Measurements from ENCODE around the gene AGER.
"Not testable (repeated sequence)": the region's sequence is repeated elsewhere in the genome, so short reads cannot be mapped to it uniquely, and the experiment has no call there.

The AGER gene

DNA sequence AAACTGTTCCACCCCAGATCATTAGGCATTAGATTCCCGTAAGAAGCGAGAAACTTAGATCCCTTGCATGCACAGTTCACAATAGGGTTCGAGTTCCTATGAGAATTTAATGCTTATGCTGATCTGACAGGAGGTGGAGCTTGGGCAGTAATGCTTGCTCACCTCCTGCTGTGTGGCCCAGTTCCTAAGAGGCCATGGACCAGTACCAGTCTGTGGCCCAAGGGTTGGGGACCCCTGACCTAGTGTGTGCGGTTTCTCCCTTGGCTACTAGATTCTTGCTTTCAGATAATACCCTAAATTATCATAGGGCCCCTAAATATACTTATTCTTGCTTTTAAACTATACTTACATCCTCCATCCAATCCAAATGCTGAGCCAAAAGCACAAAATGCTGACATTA is 10.3 kb upstream of the AGER start:
- DNase-seq (ENCODE audit: low read depth), result no peak
- TF ChIP-seq, protein P1, sequence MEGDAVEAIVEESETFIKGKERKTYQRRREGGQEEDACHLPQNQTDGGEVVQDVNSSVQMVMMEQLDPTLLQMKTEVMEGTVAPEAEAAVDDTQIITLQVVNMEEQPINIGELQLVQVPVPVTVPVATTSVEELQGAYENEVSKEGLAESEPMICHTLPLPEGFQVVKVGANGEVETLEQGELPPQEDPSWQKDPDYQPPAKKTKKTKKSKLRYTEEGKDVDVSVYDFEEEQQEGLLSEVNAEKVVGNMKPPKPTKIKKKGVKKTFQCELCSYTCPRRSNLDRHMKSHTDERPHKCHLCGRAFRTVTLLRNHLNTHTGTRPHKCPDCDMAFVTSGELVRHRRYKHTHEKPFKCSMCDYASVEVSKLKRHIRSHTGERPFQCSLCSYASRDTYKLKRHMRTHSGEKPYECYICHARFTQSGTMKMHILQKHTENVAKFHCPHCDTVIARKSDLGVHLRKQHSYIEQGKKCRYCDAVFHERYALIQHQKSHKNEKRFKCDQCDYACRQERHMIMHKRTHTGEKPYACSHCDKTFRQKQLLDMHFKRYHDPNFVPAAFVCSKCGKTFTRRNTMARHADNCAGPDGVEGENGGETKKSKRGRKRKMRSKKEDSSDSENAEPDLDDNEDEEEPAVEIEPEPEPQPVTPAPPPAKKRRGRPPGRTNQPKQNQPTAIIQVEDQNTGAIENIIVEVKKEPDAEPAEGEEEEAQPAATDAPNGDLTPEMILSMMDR (conservative IDR thresholded peaks at IDR 0.05; ENCODE audit: low read depth, low read length), result no peak
- no peak overlapping the region for H3K4me3 ChIP-seq (ENCODE audit: low read length)

DNA sequence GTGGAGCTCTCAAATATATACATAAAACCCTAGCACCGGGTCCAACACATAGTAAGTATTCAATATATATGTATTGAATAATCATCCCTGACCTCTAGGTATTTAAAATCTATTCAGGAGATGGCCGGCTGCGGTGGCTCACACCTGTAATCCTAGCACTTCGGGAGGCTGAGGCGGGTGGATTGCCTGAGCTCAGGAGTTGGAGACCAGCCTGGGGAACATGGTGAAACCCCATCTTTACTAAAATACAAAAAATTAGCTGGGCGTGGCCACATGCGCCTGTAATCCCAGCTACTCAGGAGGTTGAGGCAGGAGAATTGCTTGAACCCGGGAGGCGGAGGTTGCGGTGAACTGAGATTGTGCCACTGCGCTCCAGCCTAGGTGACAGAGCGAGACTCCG is 9.0 kb upstream of the AGER start:
- not testable (repeated sequence) for H3K4me3 ChIP-seq (ENCODE audit: low read length); DNase-seq (ENCODE audit: low read depth)

DNA sequence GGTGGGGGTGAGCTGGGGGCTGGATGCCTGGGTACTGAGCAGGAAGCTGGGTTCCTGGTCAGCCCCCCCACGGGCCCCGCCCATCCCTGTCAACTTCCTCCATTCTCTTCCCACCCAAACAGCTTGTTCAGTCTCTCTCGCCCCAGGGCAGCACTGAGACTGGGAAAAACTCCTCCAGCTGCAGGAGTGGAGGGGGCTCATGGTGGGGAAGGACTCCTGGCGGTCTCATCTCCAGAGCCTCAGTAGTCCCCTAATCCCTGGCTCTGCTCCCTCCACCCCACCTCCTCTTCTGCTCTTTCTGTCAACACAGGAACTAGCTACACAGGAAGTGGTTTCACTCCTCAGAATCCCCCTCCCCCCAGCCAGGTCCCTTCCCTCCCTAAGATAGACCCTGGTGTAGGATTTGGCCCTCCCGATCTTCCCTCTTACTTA is 8.6 kb upstream of the AGER start, which contains the start of gene GPSM3:
GPSM3 (minus strand) TSS at position 36 of the 432 bp plus-strand sequence. CDS start 130 bp downstream, outside the sequence.
- TF ChIP-seq, protein P1 (conservative IDR thresholded peaks at IDR 0.05; ENCODE audit: low read depth, low read length), result no peak
- H3K4me3 ChIP-seq (ENCODE audit: low read length), result no peak within 1 kb of the TSS
- no peak for DNase-seq (ENCODE audit: low read depth)

DNA sequence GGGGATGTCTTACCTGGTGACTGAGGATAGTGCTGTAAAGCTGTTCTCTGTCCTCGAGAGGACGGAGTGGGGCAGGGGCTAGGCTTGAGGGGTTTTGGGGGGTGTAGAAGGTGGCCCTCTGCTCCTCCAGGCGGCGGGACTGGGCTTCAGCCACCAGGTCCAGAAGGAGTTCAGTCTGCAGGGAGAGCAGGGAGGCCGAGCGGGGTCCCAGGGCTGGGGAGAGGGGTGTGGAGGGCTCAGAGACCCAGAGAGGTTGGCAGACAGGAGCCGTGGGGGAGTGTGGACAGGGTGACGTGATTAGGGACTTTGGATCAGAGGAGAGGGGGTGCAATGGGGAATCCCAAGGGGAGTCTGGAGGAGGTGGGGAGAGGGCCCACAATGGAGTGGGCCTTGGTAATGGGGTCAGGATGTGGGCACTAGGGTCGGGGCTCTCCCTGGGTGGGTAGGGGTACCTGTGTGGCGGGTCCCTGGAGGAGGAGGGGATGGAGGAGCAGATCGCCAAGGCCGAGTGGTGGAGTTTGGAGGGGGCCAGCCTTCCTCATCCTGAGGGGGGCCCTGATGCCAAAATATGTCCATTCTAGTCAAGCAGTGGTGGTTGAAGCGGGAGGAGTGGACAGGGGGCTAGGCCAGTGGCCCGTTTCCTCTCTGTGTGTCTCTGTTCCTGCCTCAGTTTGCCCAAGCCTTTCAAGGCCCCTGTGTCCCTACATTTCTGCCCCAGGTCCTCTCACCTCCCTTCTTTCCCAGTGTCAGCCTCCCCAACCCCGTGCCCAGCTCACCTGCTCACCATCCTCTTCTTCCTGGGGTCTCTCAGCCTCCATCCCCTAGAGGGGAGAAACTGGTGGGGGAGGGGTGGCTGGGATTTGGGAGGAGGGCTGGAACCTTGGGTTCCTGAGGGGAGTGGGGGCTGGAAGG is 7.9 kb upstream of the AGER start:
- no peak for DNase-seq (ENCODE audit: low read depth)
- TF ChIP-seq, protein P1 (conservative IDR thresholded peaks at IDR 0.05; ENCODE audit: low read depth, low read length), result no peak
- no peak overlapping the region for H3K4me3 ChIP-seq (ENCODE audit: low read length)

DNA sequence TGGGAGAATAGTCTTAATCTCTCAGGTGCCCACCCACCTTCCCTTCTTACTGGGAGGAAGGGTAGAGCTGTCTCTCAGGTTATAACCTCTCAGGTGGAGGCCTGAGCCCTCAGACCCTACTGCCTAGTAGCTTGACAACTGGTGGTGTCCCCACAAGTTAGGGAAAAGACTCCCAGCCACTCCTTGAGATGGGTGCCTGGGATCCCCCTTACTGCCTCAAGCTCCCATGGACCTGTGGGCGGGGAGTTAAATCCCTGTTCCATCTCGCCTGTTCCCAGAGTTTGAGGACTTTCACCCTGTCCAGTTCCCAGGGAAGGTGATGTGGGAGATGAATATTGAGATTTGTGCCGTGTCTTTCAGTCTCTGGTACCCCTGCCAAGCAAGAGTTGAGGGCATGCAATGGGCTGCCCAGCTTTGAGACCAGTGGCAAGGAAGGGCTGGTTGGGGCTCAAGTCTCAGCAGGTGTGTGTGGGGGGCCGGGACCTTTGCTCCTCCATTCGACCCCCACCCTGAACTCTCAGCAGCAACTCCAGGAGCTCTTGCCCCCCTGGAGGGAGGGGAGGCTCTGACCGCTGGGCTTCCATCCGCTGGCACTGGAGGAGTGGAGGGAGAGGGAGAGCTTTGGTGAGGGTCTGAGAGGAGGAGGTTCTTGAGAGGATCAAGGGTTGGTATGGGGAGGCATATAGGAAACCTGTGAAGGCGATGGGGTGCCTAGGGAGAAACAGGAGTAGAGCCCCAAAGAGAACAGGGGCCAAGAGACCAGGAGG is 7.0 kb upstream of the AGER start:
- peak overlapping the region; percentile 68 for H3K4me3 ChIP-seq (ENCODE audit: low read length)
- no peak for DNase-seq (ENCODE audit: low read depth)
- TF ChIP-seq, protein P1 (conservative IDR thresholded peaks at IDR 0.05; ENCODE audit: low read depth, low read length), result no peak

DNA sequence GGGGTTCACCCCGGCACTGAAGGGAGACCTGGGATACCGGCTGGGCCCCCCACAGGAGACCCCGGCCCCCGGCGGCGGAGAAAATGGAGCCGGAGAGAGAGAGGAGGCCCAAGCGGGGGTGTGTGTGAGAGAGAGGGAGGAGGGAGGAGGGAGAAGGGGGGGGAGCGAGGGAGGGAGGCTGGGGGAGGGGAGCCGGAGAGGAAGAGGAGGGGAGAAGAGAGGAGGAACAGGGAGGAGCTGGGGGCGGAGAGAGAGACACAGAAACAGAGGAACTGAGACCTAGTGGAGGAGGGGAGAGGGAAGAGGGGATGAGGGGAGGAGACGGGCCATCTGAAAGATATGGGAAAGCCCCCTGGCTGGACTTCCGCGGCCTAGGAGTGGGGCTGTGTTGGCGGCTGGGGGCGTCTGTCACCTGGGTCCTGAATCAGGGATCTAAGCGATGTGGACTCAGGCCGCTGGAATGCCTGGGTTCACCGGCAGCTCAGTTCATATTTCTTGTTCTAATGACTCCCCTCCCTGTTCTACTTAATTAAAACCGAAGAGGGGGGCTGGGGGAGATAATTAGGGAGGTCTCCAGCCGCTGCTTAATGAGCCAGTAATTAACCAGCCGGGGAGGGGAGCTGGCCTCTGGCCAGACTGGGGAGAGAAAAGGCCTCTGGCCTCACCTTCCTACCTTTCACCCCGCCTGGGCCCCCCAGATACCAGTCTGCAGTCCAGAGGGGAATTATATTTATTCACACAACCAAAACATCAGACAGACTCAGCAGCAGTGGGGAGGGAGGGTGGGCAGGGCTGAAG is 6.2 kb upstream of the AGER start, which contains the start of gene PBX2:
PBX2 (minus strand) TSS at position 149 of the 798 bp plus-strand sequence. CDS start 287 bp downstream, outside the sequence.
- peak; percentile 59 for DNase-seq (ENCODE audit: low read depth)
- peak within 1 kb of the TSS; percentile 68 for H3K4me3 ChIP-seq (ENCODE audit: low read length)
- TF ChIP-seq, protein P1 (conservative IDR thresholded peaks at IDR 0.05; ENCODE audit: low read depth, low read length), result no peak

DNA sequence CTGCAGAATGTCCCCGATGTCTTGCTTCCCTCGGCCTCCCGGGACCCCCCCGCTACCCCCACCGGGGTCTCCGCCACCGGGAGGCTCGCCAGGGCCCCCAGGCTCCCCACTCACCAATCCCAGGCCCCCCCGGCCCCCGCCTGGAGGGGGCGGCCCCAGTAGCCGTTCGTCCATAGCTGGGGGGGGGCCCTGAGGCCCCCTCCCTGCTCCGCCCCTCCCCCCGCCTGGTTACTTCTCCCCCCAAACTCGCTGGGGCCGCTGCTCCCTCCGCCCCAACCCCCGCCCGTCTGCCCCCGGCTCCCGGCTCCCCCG is 5.6 kb upstream of the AGER start:
- DNase-seq (ENCODE audit: low read depth), result no peak
- H3K4me3 ChIP-seq (ENCODE audit: low read length), result peak overlapping the region; percentile 68
- TF ChIP-seq, protein P1 (conservative IDR thresholded peaks at IDR 0.05; ENCODE audit: low read depth, low read length), result no peak

All from retinal pigment epithelial cell (primary cell).